HepG2 (cell line): ENCODE data around the gene CSNK1D. TPM values are rescaled to one million over a fixed set of nuclear protein-coding genes. Genes with fewer than 3 reads are reported as not detected.

Source experiments
- AKAP8 ChIP-seq: sonication (generic); formaldehyde crosslinking; IDR thresholded peaks from 2 replicates; pipeline ENCODE4 v1.5.1; 2020; ENCODE audit warnings: mild to moderate bottlenecking, missing genetic modification reagents
- GABPB1 ChIP-seq: IDR thresholded peaks from 2 replicates; pipeline ENCODE4 v1.6.1; 2016; ENCODE audit warnings: mild to moderate bottlenecking, missing genetic modification reagents, moderate library complexity, missing compliant biosample characterization
- HDAC1 ChIP-seq: sonication (generic); formaldehyde crosslinking; IDR thresholded peaks from 2 replicates; pipeline ENCODE4 v1.5.1; 2020; ENCODE audit warnings: mild to moderate bottlenecking, missing genetic modification reagents
- IKZF5 ChIP-seq: IDR thresholded peaks from 2 replicates; pipeline ENCODE4 v1.6.1; 2018; ENCODE audit warnings: missing genetic modification reagents, mild to moderate bottlenecking, missing compliant biosample characterization
- MEF2D ChIP-seq: sonication (generic); formaldehyde crosslinking; IDR thresholded peaks from 2 replicates; pipeline ENCODE4 v1.5.1; 2020; ENCODE audit warnings: mild to moderate bottlenecking, missing genetic modification reagents
- MTA1 ChIP-seq: sonication (generic); formaldehyde crosslinking; IDR thresholded peaks from 2 replicates; pipeline ENCODE4 v1.4.0; 2020; ENCODE audit warnings: missing genetic modification reagents, mild to moderate bottlenecking, borderline replicate concordance
- PPARG ChIP-seq: conservative IDR thresholded peaks from 2 replicates; pipeline ENCODE4 v1.6.1; 2016; ENCODE audit warnings: missing biosample characterization, missing genetic modification reagents
- RXRB ChIP-seq: IDR thresholded peaks from 2 replicates; pipeline ENCODE4 v1.6.1; 2016; ENCODE audit warnings: borderline replicate concordance, missing genetic modification reagents, missing compliant biosample characterization
- SP140L ChIP-seq: sonication (generic); formaldehyde crosslinking; IDR thresholded peaks from 2 replicates; pipeline ENCODE4 v1.4.0; 2020; ENCODE audit warnings: missing genetic modification reagents, borderline replicate concordance
- SP2 ChIP-seq: sonication (generic); formaldehyde crosslinking; IDR thresholded peaks from 2 replicates; pipeline ENCODE4 v1.5.1; 2020; ENCODE audit warnings: mild to moderate bottlenecking, missing genetic modification reagents
- ZIK1 ChIP-seq: sonication (generic); formaldehyde crosslinking; IDR thresholded peaks from 2 replicates; pipeline ENCODE4 v1.5.0; 2020; ENCODE audit warnings: mild to moderate bottlenecking, low read depth, missing genetic modification reagents, borderline replicate concordance
- ZNF17 ChIP-seq: sonication (generic); formaldehyde crosslinking; IDR thresholded peaks from 2 replicates; pipeline ENCODE4 v1.5.0; 2020; ENCODE audit warnings: mild to moderate bottlenecking, missing genetic modification reagents
- ZNF263 ChIP-seq: sonication (generic); formaldehyde crosslinking; IDR thresholded peaks from 2 replicates; pipeline ENCODE4 v1.4.0; 2020; ENCODE audit warnings: missing genetic modification reagents
- ZNF746 ChIP-seq: sonication (generic); formaldehyde crosslinking; IDR thresholded peaks from 2 replicates; pipeline ENCODE4 v1.8.0; 2022; ENCODE audit warnings: mild to moderate bottlenecking, missing genetic modification reagents
- polyA plus RNA-seq, 8 experiments: library from polyadenylated mRNA; depleted of rRNA in 3 of 8; stranded (reverse) in 7 of 8; unstranded in 1 of 8; fragments of >200 nt; fragmentation: Illumina TruSeq in 4 of 8; extraction: Trizol in 4 of 8; gene quantifications; 2 replicates each; pipeline versions ENCODE4 v1.2.1 to v1.2.3, GENCODE V29; 2011 to 2016; ENCODE audit warnings: low read depth in 4 of 8, missing spikeins in 1 of 8, mixed read lengths in 1 of 8; ENCODE audit not compliant: insufficient read depth in 1 of 8
- total RNA-seq, 5 experiments: library from RNA; depleted of rRNA; stranded (reverse); fragments of >200 nt; fragmentation: Illumina TruSeq; extraction: Trizol; gene quantifications; 2 replicates each; pipeline ENCODE4 v1.2.3, GENCODE V29; 2016; ENCODE audit warnings: low read depth in 1 of 5

The CSNK1D gene
- total and polyA plus RNA-seq, 2 of the 13 experiments (the other 11 are each of a cell fraction or from before 2014, with no cell fraction given), result 31.5 to 128 TPM

DNA sequence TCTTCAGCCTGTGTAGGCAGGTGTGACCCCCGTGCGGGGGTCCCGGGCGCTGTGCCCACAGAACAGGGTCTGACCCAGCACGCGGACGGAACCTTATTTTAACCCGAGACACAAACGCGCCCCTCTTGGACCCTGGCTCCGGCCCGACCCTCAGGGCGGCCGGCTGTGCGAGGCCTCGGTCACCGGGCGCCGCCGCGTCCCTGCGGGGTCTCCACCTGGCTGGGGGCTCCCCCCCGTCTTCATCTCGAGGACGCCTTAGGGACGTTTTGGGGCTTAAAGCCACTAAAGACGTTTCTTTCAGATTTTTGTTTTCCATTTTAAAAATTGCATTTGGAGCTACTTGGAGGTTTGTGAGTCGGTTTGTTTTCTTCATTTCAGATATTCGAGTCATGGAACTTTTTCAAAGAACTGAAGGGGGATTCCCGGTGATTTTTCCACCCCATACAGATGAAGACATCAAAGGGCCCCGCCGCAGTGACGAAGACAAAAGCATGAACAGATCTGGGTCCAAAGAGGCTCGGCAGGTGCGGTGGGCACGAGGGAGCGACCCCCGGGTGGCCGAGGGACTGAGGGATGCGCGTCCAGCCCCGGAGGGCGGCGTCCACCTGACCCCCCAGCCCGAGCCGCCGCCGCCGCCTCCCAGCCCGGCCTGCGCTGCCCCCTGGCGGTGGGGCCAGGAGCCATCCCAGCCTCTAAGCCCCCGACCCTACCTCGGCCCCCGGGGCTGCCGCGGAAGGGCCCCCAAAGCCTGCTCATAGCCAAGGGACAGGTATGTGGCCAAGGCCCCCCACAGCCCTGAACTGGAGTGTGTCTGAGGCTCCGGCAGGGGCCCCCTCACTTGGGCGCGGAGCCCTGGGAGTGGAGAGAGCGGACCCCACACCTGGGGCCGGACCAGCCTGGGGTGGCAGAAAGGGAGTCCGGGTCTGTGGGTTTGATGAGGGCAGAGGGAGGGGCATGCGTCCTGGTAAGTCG is 47.7 kb upstream of the CSNK1D start (continued):
- TF ChIP-seq IKZF5 (CRISPR knock-in tag), result peak; percentile 19; the same call in 1 of the 2 replicates
- TF ChIP-seq ZNF263, result no peak
- no peak for TF ChIP-seq PPARG (CRISPR knock-in tag)
- TF ChIP-seq GABPB1 (CRISPR knock-in tag), result peak; percentile 31; the same call in 1 of the 2 replicates
- TF ChIP-seq RXRB, result no peak
- 0 out of 2 replicates have a peak, but pooled peaks have one; percentile 48 for TF ChIP-seq ZIK1 (CRISPR knock-in tag)
- TF ChIP-seq HDAC1 (CRISPR knock-in tag), result peak; percentile 53
- TF ChIP-seq ZNF17 (CRISPR knock-in tag), result no peak
- TF ChIP-seq SP140L (CRISPR knock-in tag), result 0 out of 2 replicates have a peak, but pooled peaks have one; percentile 33
- TF ChIP-seq SP2 (CRISPR knock-in tag), result no peak
- 0 out of 2 replicates have a peak, but pooled peaks have one; percentile 51 for TF ChIP-seq MEF2D (CRISPR knock-in tag)
- peak; percentile 46 for TF ChIP-seq ZNF746 (CRISPR knock-in tag)
- peak; percentile 65; the same call in 1 of the 2 replicates for TF ChIP-seq MTA1 (CRISPR knock-in tag)
- TF ChIP-seq AKAP8 (CRISPR knock-in tag), result 0 out of 2 replicates have a peak, but pooled peaks have one; percentile 52
